A673 (cell line): Measurements from ENCODE around the gene TMEM263.

ENCODE experiments used
- CTCF ChIP-seq: fragments of 300-800, 200-600 bp; sonication (generic); conservative IDR thresholded peaks from 2 replicates; pipeline ENCODE4 v1.5.1; 2017; ENCODE audit warnings: low read depth, mild to moderate bottlenecking, antibody characterized with exemption, low read length, moderate library complexity, mixed read lengths
- EZH2 ChIP-seq: fragments of 200-600 bp; sonication (generic); IDR thresholded peaks from 2 replicates; pipeline ENCODE4 v1.6.1; 2017; ENCODE audit warnings: borderline replicate concordance, low read depth, mild to moderate bottlenecking, mixed read lengths, antibody characterized with exemption, low read length; ENCODE audit not compliant: poor library complexity, severe bottlenecking

GRCh38 chr12:106957583-106957982 lies 1.9 kb downstream of the TMEM263 start:
- no peak for TF ChIP-seq CTCF
- no peak for TF ChIP-seq EZH2
